Activated CD4-positive, CD25-positive, alpha-beta regulatory T cell treated with anti-CD3 and anti-CD28 coated beads, Interleukin-2, amount 50 U/mL, for 16 hours (primary cell): ENCODE data around the gene TGFA.

Experiments used
- DNase-seq: peaks from one replicate; pipeline ENCODE4 v3.0.0-alpha.2; 2020; ENCODE audit warnings: low read depth, low spot score

The TGFA gene

DNA sequence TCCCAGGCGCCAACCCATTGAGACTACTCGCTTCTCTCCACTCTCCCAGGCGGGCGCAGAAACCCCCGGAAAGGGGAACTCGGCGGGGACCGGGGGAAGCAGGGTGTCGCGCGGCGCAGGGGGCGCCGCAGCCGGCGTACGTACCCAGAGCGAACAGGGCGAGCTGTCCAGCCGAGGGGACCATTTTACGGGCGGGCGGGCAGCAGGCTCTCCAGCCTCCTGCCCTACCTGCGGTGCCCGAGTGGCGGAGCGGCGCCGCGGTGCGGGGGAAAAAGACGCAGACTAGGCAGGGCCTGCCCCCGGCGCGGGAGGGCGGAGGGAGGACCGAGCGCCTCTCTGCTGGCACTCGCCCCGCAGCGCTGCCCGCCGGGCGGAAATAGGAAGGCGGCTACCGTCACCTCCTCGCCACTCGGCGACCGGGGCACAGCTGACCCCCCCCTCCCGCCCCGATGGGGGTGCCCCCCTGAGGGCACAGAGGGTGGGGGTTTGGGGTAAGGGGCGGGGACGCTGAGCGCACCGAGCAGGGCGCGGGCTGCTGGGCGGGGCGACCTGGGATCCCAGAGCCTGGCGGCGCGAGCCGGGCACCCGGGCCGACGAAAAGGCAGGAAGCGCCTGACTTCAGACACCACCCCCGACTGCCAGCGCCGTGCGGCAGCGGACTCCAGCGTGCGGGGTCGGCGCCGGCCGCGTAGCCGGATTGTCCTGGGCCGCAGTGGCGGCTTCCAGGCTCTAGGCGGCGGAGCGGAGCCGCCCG lies at the start of gene TGFA:
Gene TGFA (minus strand): TSS at position 243 of the 754 bp plus-strand sequence. CDS start 59 bp downstream, at position 184.
- DNase-seq: no peak

DNA sequence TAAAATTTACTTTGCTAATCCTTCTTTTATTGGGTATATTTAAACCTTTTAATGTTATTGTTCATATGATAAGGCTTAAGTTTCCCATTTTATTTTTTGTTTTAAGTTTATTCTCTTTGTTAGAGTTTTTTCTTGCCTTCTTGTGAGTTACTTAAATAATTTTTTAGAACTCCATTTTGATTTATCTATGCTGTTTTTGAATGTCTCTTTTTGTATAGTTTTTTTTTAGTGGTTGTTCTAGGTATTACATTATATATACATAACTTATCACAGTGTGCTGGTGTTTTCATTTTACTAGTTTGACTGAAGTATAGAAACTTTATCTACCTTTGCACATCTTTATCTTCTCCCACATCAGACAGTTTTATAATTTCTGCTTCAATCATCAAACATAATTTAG lies 49.4 kb upstream of the TGFA start:
- DNase-seq: no peak

DNA sequence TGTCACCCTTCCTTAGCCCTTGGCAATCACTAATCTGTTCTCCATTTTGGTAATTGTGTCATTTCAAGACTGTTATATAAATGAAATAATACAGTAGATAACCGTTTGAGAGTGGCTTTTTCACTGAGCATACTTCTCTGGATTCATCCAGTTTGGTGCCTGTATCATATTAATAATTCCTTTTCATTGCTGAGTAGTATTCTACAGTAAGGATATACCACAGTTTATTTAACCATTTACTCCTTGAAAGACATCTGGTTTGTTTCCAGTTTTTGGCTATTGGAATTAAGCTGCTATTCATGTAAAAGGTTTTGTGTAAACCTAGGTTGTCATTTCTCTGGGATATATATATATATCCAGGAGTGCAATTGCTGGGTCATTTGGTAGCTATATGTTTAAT lies 44.6 kb upstream of the TGFA start:
- DNase-seq: no peak

DNA sequence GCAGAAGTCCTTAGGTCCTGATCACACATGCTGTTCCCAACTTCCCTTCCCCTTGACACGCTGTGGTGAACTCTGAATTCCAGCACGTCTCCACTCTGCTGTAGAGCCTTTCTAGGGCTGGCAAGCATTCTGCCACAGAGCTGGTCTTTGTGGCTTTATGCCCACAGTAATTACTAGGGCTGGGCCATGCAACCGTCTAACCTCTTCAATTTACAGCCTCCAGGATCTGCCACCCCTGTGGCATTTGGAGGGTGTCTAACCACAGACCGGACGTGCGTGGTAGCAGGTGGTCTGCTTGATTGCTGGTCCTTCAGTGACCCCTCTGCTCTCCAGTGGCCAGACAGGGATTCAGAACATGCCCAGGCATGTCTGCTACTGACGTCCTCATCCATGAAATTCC lies 43.1 kb upstream of the TGFA start:
- no peak for DNase-seq

DNA sequence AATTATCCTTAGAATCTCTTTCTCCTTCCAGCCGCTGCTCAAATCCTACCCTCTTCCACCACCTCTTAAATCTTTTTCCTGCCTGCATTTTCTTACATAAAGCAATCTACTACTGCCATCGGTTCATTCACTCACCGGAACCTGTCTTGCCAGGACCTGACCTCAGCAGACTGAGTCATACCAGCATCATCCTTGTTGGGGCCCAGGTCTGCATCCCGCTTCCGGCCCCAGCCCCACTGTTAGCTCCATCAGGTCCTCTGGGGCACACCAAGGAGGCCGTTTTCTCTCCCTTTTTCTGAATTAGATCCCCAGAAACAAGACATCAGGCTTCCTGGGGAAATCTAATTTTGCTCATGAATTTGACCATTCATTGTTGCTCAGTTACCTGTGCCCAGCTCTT lies 42.7 kb upstream of the TGFA start:
- DNase-seq: no peak

DNA sequence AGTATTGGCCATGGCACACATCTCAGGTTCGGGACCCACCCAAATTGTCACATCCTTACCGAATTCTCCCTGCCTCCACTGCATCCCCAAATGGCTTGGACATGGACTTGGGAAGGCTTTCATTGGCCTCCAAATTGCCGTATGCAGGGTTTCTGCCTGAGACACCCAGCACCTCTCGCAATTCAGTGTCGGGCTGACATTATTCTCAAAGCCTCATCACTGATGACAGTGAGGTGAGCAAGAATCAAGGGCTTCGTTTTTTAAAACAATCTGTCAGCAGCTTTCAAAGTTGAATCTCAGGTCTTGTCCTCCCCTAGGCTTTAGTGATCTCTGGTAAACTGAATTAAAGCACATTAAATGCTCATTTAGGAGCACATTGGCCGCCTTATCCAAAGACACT lies 29.5 kb upstream of the TGFA start:
- no peak for DNase-seq

DNA sequence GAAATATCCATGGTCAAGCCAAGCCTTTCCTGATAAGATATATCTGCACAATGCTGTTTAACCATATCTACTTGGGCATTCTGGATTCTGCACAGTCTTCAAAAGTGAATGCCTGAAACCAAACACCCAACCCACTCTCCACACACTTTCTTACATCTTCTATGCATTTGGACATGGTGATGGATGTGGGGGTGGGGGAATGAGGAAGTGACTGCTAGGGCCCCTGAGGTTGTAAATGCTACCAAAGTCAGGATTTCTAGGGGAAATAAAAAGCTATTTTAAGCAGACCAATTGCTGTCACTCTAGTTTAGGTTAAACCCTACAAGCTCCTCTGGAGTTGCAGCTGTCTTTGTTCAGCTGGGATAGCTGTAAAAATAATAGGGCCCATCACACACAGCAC lies 26.7 kb upstream of the TGFA start:
- no peak for DNase-seq

DNA sequence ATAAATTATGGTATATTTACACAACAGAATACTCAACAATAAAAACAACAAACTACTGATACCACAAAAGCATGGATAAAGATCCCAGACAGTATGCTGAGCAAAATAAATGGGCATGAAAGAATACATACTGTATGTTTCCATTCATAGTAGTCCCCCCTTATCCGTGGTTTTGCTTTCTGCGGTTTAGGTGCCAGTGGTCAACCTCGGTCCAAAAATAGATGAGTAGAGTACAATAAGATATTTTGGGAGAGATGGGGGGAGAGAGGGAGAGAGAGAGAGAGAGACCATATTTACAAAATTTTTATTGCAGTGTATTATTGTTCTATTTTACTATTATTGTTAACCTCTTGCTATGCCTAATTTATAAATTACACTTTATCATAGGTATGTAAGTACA lies 21.0 kb upstream of the TGFA start:
- DNase-seq: no peak

DNA sequence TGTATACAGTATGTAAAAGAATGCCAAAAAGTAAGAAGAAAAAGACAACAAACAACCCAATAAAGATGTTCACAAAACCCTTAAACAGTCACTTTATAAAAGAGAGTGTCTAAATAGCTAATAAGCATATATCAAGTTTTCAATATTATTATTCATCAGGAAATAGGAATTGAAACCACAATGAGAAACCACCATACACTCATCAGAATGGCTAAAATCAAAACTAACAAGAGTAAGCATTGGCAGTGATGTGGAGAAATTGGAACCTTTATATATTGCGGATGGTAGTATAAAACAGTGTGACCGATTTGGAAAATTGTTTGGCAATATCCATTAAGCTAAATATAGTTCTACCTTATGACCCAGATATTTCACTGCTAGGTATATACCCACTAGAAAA lies 20.5 kb upstream of the TGFA start:
- no peak for DNase-seq

DNA sequence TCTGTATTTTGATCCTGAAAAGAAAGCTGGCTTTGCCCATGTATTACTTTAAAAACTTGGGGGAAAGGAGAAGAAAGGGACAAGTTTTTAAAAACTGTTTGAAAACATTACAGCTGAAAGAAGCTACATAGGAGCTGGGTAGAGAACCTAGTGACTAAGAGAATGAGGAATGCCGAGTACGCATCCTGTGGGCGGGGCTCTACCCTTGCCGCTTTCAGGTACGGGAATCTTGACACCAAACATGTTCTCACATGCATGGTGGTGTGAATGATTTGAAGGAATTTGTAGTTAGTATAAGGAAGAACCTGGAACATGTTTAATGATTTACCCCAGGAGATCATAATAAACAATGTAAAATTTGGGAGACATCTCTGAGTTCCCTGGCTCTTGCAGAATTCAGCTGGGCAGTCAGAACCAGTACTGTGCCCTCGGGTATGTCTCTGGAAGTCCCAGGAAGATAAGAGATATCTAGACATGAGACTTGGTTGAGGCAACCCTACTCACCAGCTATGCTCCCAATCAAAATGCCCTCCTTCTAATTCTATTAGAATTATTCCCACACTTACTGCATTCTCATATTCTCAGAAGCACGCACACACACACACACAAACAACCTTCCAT lies 16.5 kb upstream of the TGFA start:
- no peak for DNase-seq

DNA sequence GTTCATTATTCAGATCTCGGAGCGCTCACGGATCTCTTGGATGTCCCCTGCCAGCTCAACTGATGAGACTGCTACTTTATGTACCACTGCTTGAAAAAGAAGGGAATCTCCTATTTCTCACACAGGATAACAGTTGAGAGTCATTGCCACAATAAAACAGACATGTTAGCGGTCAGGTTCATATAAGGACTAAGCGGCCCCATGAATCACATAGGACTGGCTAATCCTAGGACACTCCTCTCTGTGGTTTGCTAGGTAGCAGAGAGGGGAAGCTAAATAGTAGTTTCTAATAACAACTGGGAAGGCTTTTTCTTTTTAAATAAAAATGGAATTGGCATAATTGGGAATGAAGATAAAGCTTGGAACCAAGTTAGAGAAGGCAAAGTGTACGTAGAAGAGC lies 15.9 kb upstream of the TGFA start:
- DNase-seq: no peak

DNA sequence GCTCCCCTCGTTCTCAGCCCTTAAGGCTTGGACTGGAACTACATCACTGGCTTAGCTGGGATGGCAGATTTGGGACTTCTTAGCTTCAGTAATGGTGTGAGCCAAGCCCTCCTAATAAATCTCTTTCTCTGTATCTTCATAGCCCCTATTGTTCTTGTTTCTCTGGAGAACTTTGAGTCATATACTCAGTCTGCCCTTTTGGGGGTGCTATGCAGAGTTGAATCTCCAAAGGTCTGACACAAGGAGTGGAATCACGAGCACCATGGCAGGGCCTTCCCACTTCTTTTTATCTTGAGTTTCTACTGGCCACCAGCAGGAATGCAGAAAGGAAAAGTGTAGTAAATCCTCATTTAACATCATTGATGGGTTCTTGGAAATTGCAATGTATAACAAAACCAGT lies 13.3 kb upstream of the TGFA start:
- no peak for DNase-seq

DNA sequence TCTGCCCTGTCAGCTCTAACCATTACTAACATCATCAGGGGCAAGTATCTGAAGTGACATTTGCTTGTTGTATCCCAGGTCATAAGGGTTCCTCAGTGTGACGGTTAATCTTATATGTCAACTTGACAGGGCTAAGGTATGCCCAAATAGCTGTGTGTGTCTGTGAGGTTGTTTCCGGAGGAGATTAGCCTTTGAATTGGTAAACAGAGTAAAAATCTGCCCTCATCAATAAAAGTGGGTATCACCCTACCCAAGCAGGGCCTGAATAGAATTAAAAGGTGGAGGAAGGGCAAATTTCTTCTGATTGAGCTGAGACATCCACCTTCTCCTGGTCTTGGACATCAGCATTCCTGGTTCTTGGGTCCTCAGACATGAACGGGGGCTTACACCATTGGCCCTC lies 12.8 kb upstream of the TGFA start:
- DNase-seq: no peak

DNA sequence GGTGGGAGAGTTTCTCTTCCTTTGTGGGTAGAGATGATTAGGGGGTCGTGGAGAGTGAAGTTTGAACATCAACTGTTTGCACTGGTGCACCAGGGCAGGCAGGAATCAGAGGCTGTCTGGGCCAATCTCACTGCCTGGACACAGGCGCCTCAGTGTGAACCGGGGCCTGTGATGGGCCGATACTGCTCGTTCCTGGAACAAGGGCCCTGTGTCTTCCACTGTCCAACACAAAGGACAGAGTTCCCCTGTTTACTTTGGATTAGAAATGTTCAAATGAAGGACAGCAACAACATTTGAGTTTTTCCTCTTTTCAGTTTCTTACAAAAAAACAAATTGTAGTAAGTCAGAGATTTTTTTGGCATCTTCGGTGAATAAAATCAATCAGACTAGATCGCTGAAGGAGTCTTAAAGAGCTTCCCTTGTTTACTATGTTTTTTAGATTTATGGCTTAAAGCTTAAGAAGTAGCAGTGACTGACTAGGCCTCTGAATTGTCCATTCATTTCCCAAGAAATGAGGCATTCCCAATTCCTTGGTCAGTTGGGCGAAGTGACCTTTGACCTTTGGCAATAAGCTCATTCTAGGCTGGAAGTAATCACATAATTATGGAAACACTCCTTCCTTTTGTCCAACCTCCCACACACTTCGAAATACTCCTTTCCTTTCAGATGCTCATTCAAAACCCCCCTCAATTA lies 11.6 kb upstream of the TGFA start:
- DNase-seq: no peak

DNA sequence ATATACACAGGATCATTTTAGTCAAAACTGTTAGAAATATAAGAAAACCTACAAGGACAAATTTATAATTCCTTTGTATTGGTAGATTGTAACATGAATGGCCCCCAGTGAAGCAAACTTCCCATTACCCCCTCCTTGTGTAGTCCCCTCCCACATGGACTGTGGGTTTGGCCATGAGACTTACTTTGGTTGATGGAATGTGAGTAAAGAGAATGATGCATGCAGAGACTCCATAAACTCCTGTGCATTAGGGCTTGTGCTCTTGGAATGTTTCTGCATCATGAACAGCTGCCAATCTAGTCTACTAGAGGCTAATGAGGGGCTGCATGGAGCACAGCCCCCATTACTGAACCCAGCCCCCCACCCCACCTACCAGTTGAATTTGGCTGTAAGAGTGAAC lies 8.3 kb upstream of the TGFA start:
- DNase-seq: no peak

DNA sequence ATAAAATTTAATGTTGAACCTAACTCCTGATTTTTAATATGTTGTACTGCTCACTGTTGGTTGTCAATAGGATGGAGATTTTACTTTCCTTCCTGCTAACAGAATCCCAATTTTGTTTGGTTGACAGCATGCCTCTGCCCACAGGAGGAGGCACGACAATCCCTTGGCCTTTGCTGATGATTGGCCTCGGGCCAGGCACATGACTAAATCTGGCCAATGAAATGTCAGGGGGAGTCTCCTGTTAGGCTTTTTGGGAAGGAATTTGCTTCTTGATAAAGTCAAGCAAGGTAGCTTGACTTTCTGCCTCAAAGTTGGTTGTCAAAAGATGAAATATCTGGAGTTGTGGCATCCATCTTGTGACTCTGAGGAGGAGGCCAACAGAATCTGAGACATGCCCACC lies 6.8 kb upstream of the TGFA start:
- DNase-seq: no peak

DNA sequence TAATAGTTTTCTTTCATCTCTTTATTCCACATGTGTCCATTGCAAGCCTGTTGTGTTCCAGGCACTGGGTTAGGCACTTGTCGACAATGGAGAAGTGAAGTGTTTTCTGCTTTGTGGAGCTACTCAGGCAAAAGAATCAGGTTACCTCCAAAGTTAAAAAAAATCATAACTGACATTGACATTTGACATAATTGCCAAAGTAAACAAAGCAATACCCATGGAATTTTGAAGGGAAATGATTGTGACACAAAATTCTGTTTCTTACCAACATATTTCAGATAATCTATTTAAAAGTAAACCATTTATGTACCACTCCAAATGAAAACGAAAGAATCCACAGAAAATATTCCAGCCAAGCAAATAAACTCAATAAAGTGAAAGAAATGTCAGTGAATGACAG lies 6.4 kb upstream of the TGFA start:
- DNase-seq: no peak

DNA sequence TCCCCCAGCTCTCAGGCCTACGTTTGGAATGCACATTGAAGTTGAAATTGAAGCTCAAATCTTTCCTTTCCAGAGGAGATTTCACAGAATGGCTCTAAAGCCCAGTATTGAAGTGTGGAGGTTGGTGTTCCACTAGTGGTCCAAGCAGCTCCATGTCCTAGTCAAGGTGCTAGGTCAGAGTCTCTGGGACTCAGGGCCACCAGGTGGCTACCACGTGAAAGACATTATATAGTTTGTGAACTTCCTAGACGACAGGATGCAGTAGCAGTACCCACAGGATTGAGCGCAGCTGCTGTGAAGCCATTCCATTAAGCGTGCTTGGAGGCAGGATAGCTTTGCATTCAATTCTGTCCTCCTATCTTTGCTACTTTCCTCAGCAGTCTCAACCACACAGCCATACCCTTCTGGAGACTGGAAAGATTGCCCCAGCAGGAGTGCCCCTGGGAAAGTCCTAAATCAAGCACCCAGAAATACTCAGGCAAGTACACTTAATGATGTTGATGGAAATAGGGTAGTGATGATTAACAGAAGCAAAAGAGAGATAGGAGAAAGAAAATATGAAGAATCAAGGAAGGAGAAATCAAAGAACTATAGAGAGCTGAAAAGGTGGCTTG lies 4.7 kb upstream of the TGFA start:
- DNase-seq: no peak

DNA sequence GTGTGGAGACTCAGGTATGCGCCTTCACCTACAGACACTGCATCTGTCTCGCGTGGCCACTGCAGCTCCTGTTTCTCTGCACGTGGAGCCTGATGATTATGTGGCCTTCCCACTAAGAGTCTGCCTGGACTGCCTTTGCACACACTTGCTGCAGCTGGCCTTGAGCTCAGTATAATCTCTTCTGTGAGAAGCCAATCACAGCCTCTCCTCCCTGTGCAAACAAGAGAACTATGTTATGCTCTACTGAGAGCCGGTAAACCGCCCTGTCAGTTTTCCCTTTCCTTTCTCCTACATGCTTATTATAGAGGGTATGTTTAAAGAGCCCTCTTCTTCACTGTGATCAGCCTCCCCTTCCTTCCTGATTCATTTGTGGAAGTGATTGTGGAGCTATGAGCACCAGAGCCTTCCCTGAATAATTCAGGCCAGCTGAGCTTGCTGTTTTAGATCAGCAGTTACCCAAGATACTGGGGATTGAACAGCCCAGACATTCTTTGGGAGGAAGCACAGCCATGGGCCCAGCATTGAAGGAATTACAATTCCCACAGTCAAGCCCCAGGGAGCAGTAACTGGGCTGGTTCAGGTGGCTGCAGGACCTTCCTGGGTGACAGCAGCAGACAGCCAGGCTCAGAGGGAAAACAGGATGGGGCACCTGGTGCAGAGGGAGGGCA lies 3.7 kb upstream of the TGFA start:
- DNase-seq: no peak

DNA sequence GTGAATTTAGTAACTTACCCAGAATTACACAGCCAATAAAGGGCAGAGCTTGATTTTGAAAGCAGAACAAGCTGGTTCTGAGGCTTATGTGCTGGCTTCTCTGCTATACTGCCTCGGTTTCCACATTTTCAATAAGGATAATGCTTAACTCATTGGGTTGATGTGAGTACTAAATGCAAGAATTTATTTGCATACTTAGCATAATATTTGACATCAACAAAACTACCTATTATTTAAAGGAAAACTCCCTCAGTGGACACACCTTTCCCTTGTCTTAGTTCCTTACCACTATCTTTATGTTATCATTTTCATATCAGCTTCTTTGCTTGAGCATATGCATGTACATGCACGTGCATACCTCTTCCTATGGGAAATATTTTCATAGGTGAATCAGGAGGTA lies 3.0 kb upstream of the TGFA start:
- DNase-seq: no peak

DNA sequence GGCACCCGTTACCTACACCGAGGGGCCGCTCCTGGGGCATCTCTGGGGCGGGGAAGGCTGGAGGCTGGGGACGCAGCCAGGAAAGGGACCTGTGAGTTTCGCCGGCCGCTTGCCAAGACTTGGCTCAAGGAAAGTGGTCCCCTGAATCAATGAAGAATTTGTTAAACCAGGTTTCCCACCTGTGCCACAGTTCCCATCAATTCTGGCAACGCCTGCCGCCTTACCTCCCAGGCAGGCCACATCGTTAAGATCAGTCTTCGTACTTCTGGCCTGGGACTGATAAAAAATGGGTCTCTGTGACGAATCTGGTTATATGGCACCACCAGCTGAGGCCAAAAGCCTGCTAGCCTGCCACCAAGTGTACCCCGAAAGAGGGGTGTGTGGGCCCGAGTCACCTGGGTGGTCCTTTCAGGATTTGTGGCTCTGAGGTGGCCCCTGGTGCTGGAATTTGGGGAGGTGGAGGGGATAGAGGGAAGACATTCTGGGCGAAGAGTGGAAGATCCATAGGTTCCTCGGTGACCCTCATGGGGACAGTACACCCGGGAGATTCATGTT lies 789 bp upstream of the TGFA start:
- DNase-seq: no peak

DNA sequence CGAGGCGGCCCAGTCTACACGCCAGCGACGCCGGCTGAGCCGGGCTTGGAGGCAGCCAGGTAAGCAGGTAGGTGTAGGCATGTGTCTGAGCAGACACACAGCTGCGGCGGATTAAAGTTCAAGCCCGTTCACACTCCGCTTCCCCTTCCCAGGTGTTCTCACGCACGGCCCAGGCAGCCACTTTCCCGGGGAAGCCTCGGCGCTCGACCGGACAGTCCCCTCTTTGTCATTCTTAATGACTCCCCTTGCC lies 367 bp downstream of the TGFA start:
- no peak for DNase-seq
